Epithelial cell of esophagus (primary cell): ENCODE measurements around the gene FBXL17.

Source experiments
- DNase-seq: peaks from one replicate; pipeline ENCODE4 v3.0.0; 2010; ENCODE audit warnings: low read depth
- H3K4me3 ChIP-seq: 2 replicates; pipeline ENCODE4 v1.5.1; 2011; ENCODE audit warnings: mild to moderate bottlenecking, low read length, control low read depth
- CTCF ChIP-seq: IDR thresholded peaks from 2 replicates; pipeline ENCODE4 v1.5.1; 2011; ENCODE audit warnings: low read depth, mild to moderate bottlenecking, low read length, control low read depth, inconsistent platforms; ENCODE audit not compliant: insufficient read depth; ENCODE audit errors: missing control alignments

The FBXL17 gene

GRCh38 chr5:108238461-108238860 is 143.4 kb downstream of the FBXL17 start:
- TF ChIP-seq CTCF: no peak
- DNase-seq: no peak
- no peak overlapping the region for H3K4me3 ChIP-seq

GRCh38 chr5:108233617-108234155 is 148.2 kb downstream of the FBXL17 start:
- TF ChIP-seq CTCF: no peak
- H3K4me3 ChIP-seq: no peak overlapping the region
- DNase-seq: no peak

- DNase-seq: no peak
- TF ChIP-seq CTCF: no peak
- no peak overlapping the region for H3K4me3 ChIP-seq
Observed at GRCh38 chr5:108232805-108233204, 149.1 kb downstream of the FBXL17 start.

- DNase-seq: no peak
- no peak for TF ChIP-seq CTCF
- no peak overlapping the region for H3K4me3 ChIP-seq
Observed at GRCh38 chr5:108222011-108222410, 159.9 kb downstream of the FBXL17 start.

- TF ChIP-seq CTCF: no peak
- H3K4me3 ChIP-seq: no peak overlapping the region
- DNase-seq: no peak
Observed at GRCh38 chr5:108220834-108221233, 161.1 kb downstream of the FBXL17 start.

- no peak overlapping the region for H3K4me3 ChIP-seq
- TF ChIP-seq CTCF: no peak
- DNase-seq: peak; percentile 57
Observed at GRCh38 chr5:108216890-108217289, 165.0 kb downstream of the FBXL17 start.

- no peak for DNase-seq
- H3K4me3 ChIP-seq: no peak overlapping the region
- TF ChIP-seq CTCF: no peak
Observed at GRCh38 chr5:108214857-108215256, 167.0 kb downstream of the FBXL17 start.
